GM12875 (cell line): ENCODE data around the gene KIF25.

Experiments used
- H3K4me3 ChIP-seq: one replicate; pipeline ENCODE4 v1.5.1; 2011; ENCODE audit warnings: low read depth, low read length, control low read depth
- TF ChIP-seq, protein P1 (sequence below): IDR thresholded peaks from 2 replicates; pipeline ENCODE4 v1.5.1; 2011; ENCODE audit warnings: low read depth, mild to moderate bottlenecking, control low read depth, inconsistent platforms, low read length, moderate library complexity, borderline replicate concordance; ENCODE audit not compliant: insufficient read depth

KIF25 gene

DNA sequence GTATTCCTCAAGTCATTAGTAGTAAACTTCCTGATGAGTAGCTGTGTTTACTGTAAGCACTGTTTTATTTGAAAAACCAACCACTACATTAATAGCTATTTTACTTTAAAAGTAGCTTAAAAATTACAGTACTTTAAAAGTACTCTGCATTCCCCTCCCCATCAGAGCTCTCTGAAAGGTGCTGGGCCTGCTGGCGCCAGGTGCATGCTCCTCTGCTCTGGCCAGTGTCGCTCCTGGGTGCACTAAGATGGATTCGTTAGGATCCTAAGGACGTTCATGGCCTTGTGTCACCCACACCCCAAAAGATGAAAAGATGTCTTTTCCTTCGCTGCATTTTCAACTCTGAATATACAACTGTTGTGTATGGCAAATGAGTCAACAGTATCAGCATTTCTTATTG lies 43.9 kb upstream of the KIF25 start:
- no peak overlapping the region for H3K4me3 ChIP-seq
- TF ChIP-seq, protein P1, sequence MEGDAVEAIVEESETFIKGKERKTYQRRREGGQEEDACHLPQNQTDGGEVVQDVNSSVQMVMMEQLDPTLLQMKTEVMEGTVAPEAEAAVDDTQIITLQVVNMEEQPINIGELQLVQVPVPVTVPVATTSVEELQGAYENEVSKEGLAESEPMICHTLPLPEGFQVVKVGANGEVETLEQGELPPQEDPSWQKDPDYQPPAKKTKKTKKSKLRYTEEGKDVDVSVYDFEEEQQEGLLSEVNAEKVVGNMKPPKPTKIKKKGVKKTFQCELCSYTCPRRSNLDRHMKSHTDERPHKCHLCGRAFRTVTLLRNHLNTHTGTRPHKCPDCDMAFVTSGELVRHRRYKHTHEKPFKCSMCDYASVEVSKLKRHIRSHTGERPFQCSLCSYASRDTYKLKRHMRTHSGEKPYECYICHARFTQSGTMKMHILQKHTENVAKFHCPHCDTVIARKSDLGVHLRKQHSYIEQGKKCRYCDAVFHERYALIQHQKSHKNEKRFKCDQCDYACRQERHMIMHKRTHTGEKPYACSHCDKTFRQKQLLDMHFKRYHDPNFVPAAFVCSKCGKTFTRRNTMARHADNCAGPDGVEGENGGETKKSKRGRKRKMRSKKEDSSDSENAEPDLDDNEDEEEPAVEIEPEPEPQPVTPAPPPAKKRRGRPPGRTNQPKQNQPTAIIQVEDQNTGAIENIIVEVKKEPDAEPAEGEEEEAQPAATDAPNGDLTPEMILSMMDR: no peak

DNA sequence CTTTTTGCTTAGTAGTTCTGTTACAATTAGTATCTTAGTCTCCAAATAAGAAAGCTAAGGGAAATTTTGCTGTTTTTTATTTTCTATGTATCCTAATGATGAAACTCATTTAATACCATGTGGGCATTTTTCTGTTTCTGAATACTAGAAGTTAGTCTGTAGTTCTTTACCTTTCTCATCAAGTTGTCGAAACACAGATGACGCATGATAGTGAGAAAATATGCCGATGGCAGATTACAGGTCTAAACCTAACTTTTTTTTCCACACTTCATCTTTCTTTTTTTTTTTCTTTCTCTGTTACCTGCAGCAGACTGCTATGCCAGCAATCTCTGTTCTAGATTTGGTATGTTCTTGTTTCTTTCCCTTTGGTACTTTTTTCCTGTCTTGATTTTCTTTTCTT lies 43.3 kb upstream of the KIF25 start:
- TF ChIP-seq, protein P1: no peak
- no peak overlapping the region for H3K4me3 ChIP-seq

DNA sequence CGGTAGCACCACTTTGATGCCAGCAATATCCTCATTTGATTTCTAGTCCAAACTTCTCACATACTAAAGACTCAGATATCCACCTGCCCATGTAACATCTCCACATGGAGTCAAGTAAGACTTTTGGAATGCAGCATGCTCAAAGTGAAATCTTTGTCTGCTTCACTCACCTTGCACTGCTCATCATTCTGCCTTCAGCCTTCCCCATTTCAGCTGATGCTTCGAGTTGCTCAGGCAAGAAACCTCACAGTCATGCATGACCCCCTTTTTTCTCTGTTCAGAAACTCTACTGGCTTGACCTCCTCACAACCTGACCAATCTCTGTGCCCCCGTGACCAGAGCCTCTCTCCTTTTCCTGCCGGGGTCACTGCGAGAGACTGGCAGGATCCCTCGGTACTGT lies 41.0 kb upstream of the KIF25 start:
- no peak overlapping the region for H3K4me3 ChIP-seq
- TF ChIP-seq, protein P1: no peak

DNA sequence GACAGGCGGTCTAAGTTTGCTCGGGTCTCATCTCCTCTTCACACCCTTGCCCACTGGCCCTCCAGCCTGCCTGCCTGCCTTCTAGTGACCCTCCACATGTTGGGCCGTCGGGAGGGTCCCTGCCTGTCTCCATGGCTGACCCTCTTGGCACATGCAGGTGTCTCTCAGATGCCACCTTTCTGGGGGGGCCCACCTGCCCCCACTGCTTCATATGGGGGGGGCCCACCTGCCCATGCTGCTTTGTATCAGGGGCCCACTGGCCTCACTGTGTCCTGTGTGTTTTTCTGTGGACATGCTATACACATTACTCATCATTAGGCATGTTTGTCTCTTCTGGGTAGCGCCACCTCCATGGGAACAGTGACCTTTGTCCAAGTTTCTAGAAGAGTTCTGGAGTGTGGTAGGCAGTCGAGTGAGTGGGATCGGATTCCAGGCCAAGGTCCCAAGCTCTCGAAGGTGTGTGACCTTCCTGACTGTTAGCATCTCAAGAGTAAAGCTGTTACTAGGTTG lies 40.4 kb upstream of the KIF25 start:
- TF ChIP-seq, protein P1: no peak
- H3K4me3 ChIP-seq: no peak overlapping the region

DNA sequence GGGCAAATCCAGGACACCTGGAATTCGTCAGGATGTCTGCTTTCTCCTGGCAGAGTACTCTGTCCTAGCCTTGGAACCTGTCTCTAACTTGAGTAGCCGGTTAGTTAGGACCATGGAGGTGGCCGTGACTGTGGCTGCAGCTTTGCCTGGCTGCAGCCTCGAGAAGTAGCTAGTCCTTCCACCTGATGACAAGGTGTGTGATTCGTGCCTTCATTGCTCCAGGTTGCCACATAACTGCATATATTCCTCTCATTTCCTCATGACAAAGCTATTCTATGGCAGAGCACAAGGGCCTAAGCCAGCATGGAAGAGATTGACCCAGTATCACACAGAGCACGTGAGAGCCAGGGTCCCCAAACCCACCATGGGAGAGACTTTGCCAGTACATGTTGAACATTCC lies 39.8 kb upstream of the KIF25 start:
- TF ChIP-seq, protein P1: no peak
- no peak overlapping the region for H3K4me3 ChIP-seq

DNA sequence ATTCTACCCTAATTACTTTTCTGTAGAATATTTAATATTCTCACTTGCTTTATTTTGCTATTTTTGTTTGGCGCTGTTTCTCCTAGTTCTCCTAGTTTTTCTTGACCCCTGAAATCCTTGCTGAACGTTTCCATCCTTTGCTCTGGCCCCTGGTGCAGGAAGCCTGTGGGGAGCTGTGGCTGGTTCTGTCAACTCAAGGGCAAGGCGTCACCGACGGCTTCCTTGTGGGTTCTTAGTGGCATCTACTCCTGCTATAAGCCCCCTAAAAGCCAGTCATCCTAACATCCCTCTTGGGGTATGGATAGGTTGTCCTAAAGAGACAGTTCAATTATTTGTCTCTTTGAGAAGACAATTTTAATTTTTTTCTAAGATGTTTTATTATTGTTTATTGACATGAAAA lies 36.9 kb upstream of the KIF25 start:
- TF ChIP-seq, protein P1: no peak
- no peak overlapping the region for H3K4me3 ChIP-seq

DNA sequence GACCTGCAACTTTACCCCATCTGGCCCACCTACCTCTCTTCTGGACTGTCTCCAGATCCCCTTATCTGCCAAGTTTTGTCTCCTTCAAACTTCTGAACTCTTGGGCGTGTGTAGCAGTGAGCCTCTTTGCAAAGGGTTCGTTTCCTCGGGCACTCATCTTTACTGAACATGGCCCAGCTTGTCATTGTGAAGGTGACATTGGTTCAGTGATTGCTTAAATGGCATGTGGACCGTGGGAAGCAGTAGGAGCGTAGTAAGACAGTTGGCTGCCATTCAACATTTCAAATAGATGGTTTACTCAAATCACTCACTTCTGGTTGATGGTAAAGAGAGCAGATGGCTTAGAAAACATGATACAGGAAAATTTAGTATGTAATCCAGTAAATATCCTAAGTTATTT lies 34.8 kb upstream of the KIF25 start:
- H3K4me3 ChIP-seq: no peak overlapping the region

More for the DNA sequence above, 34.8 kb upstream of the KIF25 start:
- TF ChIP-seq, protein P1: no peak
